Esophagus muscularis mucosa (tissue), 4 donors: ENCODE data around the gene VSNL1. TPM values are rescaled to one million over a fixed set of nuclear protein-coding genes. Genes with fewer than 3 reads are reported as not detected.

Source experiments
- DNase-seq: peaks from one replicate; pipeline ENCODE4 v3.0.0-alpha.2; 2017; ENCODE audit errors: extremely low spot score
- H3K27ac ChIP-seq, 4 donors: fragments of 200-600 bp; sonication (generic); replicated peaks in 1 of 4; 1 replicate in 3 of 4; 2 replicates in 1 of 4; pipeline ENCODE4 v1.5.1; 2016 to 2019; ENCODE audit warnings: mild to moderate bottlenecking in 1 of 4
- H3K27me3 ChIP-seq, 4 donors: fragments of 200-600 bp; sonication (generic); one replicate each; pipeline versions ENCODE4 v1.5.1 to v1.6.0; 2016 to 2019
- H3K36me3 ChIP-seq, 4 donors: fragments of 200-600 bp; sonication (generic); one replicate each; pipeline ENCODE4 v1.5.1; 2016 to 2019
- H3K4me1 ChIP-seq, 4 donors: fragments of 200-600 bp; sonication (generic); one replicate each; pipeline ENCODE4 v1.5.1; 2016 to 2019
- H3K4me3 ChIP-seq, 4 donors: fragments of 200-600 bp; sonication (generic); 1 replicate in 2 of 4; 2 replicates in 2 of 4; pipeline ENCODE4 v1.5.1; 2016 to 2019; ENCODE audit warnings: mild to moderate bottlenecking in 4 of 4, moderate library complexity in 1 of 4
- H3K9me3 ChIP-seq, 4 donors: fragments of 200-600 bp; sonication (generic); 1 replicate in 3 of 4; 2 replicates in 1 of 4; pipeline ENCODE4 v1.5.1; 2016 to 2019
- EP300 ChIP-seq: sonication (generic); formaldehyde crosslinking; IDR thresholded peaks from one replicate; pipeline ENCODE4 v1.6.1; 2017; ENCODE audit warnings: antibody characterized with exemption
- POLR2A ChIP-seq: fragments of 450-650 bp; IDR thresholded peaks from one replicate; pipeline ENCODE4 v1.6.1; 2017; ENCODE audit warnings: antibody characterized with exemption, moderate library complexity, mild to moderate bottlenecking, low read depth
- POLR2AphosphoS5 ChIP-seq, 2 donors: sonication (generic); formaldehyde crosslinking; IDR thresholded peaks; one replicate each; pipeline ENCODE4 v1.6.1; 2017; ENCODE audit warnings: antibody characterized with exemption in 2 of 2
- WGBS: methylation state at CpG from one replicate; pipeline ENCODE4 v1.1.5; 2018; 5-methylcytosine and 5-hydroxymethylcytosine counted together
- intact Hi-C: fragments of 100-400 bp; cut with DNase I; formaldehyde crosslinking; loops from one replicate; pipeline ENCODE4 v1.15.1; 2023
- total RNA-seq, 4 donors: library from RNA; depleted of rRNA; stranded (reverse); fragments of >200 nt; gene quantifications; one replicate each; pipeline versions ENCODE4 v1.1.0 to v1.2.1, GENCODE V29; 2016
- TF ChIP-seq, protein P1 (sequence below), 3 experiments: fragments of 200-600 bp in 2 of 3; fragments of 450-650 bp in 1 of 3; sonication (generic) in 2 of 3; IDR thresholded peaks; one replicate each; pipeline ENCODE4 v1.5.1; 2017 to 2019; ENCODE audit warnings: antibody characterized with exemption in 3 of 3, mild to moderate bottlenecking in 2 of 3, moderate library complexity in 1 of 3

The VSNL1 gene
- total RNA-seq, 4 donors from 2014 or later: 0.17 to 4.6 (median 2.1) TPM; not detected in 1

DNA sequence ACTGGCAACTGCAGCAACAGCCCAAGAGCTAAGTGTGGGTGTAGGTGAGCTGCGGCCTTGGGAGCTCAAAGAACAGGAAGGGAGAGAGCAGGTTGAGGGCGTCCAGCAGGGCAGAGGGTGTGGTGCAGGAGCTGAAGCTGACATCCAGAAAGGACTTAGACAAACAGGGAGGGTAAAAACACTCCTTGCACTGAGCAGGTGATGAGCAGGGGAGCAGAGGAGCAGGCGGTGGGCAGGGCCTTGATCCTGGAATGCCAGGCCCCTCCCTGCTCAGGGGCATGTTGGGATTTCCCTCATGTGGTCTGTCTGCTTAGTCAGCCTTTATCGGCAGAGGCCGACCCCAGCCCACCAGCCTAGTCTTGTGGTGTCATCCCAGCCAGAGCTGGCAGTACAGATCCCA is 63.6 kb downstream of the VSNL1 start:
- 88% methylated on average over 5 of the region's 5 CpGs for WGBS
- H3K4me3 ChIP-seq: no peak overlapping the region
- DNase-seq: no peak
- no peaks in the 10 kb centered on the region for H3K4me1 ChIP-seq
- H3K36me3 ChIP-seq: no peaks in the 10 kb centered on the region
- intact Hi-C loops: no loop called here
- H3K9me3 ChIP-seq: no peaks in the 10 kb centered on the region
- no peak overlapping the region for H3K27ac ChIP-seq
- H3K27me3 ChIP-seq: no peaks in the 10 kb centered on the region
- TF ChIP-seq POLR2AphosphoS5 (IDR thresholded peaks at IDR 0.05): no peak
- TF ChIP-seq, protein P1, sequence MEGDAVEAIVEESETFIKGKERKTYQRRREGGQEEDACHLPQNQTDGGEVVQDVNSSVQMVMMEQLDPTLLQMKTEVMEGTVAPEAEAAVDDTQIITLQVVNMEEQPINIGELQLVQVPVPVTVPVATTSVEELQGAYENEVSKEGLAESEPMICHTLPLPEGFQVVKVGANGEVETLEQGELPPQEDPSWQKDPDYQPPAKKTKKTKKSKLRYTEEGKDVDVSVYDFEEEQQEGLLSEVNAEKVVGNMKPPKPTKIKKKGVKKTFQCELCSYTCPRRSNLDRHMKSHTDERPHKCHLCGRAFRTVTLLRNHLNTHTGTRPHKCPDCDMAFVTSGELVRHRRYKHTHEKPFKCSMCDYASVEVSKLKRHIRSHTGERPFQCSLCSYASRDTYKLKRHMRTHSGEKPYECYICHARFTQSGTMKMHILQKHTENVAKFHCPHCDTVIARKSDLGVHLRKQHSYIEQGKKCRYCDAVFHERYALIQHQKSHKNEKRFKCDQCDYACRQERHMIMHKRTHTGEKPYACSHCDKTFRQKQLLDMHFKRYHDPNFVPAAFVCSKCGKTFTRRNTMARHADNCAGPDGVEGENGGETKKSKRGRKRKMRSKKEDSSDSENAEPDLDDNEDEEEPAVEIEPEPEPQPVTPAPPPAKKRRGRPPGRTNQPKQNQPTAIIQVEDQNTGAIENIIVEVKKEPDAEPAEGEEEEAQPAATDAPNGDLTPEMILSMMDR (IDR thresholded peaks at IDR 0.05): no peak
- TF ChIP-seq EP300: no peak
- no peak for TF ChIP-seq POLR2A

DNA sequence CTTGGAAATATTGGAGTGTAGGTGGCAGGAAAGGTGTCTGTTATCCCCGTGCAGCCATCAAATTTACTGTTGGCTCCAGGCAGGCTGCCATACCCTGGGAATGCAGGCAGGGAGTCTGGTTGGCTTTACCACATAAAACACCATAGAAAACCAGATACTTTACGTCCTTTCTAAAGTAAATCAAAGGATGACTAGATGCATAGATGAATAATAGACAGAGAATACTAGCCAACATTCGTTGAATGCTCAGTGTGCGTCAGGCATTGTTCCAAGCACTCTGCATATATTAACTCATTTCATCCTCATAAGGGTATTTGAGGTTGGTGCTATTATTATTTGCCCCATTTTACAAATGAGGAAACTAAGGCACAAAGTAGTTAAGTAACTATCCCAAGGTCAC is 65.2 kb downstream of the VSNL1 start:
- Histone ChIP-seq H3K27me3 (no peaks in the 10 kb centered on the region), H3K27ac (no peak overlapping the region), H3K9me3 (no peaks in the 10 kb centered on the region), H3K4me1 (no peaks in the 10 kb centered on the region), H3K36me3 (no peaks in the 10 kb centered on the region), H3K4me3 (no peak overlapping the region)
- TF ChIP-seq, protein P1 (IDR thresholded peaks at IDR 0.05): no peak
- TF ChIP-seq POLR2AphosphoS5 (IDR thresholded peaks at IDR 0.05) (no peak), EP300 (no peak), POLR2A (no peak)
- DNase-seq: no peak
- intact Hi-C loops: no loop called here
- WGBS: 83% methylated on average over 4 of the region's 4 CpGs

DNA sequence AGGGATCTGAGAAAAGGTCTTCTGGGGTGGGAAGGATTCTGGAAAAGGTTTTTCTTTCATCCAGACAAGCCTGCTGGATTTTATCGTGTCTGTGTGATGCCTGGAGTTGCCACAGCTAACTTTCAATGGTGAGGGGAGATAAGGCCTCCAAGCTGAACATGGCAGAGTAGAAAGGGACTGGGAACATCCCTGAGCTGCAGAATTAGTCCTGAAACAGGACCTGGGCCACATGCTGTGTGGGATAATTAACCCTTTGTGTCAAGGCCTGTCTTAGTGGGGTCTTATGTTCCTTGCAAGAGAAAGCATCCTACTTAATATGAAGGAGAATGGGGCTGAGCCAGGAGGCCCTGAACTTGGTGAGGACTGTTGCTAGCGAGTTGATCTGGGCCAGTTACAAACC is 66.4 kb downstream of the VSNL1 start:
- H3K27me3 ChIP-seq: no peaks in the 10 kb centered on the region
- H3K4me3 ChIP-seq: no peak overlapping the region
- H3K36me3 ChIP-seq: no peaks in the 10 kb centered on the region
- H3K27ac ChIP-seq: no peak overlapping the region
- intact Hi-C loops: no loop called here
- no peak for DNase-seq
- no peaks in the 10 kb centered on the region for H3K4me1 ChIP-seq
- WGBS: 83% methylated on average over 2 of the region's 2 CpGs
- no peaks in the 10 kb centered on the region for H3K9me3 ChIP-seq
- TF ChIP-seq EP300 (no peak), POLR2A (no peak), POLR2AphosphoS5 (IDR thresholded peaks at IDR 0.05) (no peak)
- TF ChIP-seq, protein P1 (IDR thresholded peaks at IDR 0.05): no peak

DNA sequence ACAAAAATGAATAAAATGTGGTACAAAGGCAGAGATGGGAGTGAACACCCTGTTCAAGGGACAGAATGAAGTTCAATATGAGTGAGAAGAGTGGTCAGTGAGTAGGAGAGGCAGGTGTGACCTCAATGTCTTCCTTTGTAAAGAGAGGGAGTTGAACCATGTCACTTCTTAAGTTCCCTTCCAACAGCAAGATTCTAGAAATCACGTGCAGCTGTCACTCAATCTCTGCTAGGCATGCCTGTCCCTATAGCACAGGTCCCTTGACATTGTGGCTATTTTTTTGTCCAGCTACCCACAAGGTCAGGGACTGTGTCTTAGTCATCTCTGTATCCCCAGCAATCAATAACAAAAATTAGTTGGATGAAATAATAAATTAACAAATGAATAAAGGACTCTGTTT is 66.9 kb downstream of the VSNL1 start:
- Histone ChIP-seq H3K4me3 (no peak overlapping the region), H3K4me1 (no peaks in the 10 kb centered on the region), H3K27ac (no peak overlapping the region), H3K9me3 (no peaks in the 10 kb centered on the region), H3K27me3 (no peaks in the 10 kb centered on the region), H3K36me3 (no peaks in the 10 kb centered on the region)
- no peak for DNase-seq
- intact Hi-C loops: no loop called here
- WGBS: 79% methylated on average over 1 of the region's 1 CpG
- TF ChIP-seq POLR2A: no peak
- TF ChIP-seq, protein P1 (IDR thresholded peaks at IDR 0.05): no peak
- no peak for TF ChIP-seq EP300
- TF ChIP-seq POLR2AphosphoS5 (IDR thresholded peaks at IDR 0.05): no peak

DNA sequence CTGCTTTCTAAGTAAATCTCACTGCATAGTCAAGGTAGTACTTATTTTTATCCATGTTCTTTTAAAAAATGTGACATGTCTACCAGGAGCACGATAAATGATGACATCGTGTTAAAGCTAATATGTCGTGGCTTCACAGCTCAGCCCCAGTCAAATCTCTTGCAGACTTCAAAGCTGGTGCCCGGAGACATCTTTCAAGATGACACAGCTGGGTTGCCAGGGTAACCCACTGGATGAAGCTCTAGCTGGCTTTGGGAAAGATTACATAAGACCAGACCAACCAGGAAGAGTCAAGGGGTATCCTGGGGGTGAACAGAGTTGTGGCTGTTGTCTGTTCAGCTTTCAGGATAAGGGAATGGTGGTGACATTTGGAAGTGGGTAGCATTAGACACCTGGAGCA is 67.8 kb downstream of the VSNL1 start:
- Histone ChIP-seq H3K4me3 (no peak overlapping the region), H3K4me1 (no peaks in the 10 kb centered on the region), H3K27ac (no peak overlapping the region), H3K27me3 (no peaks in the 10 kb centered on the region), H3K36me3 (no peaks in the 10 kb centered on the region), H3K9me3 (no peaks in the 10 kb centered on the region)
- no peak for DNase-seq
- WGBS: 85% methylated on average over 4 of the region's 4 CpGs
- intact Hi-C loops: no loop called here
- TF ChIP-seq POLR2AphosphoS5 (IDR thresholded peaks at IDR 0.05): no peak
- TF ChIP-seq EP300: no peak
- no peak for TF ChIP-seq POLR2A
- TF ChIP-seq, protein P1 (IDR thresholded peaks at IDR 0.05): no peak
